GM12878 (cell line): ENCODE measurements around the gene EDNRB. TPM values are rescaled to one million over a fixed set of nuclear protein-coding genes. Genes with fewer than 3 reads are reported as not detected.

Experiments used
- BACH1 ChIP-seq: fragments of 450-650 bp; IDR thresholded peaks from 2 replicates; pipeline ENCODE4 v1.6.1; 2017; ENCODE audit warnings: mild to moderate bottlenecking, borderline replicate concordance
- BHLHE40 ChIP-seq, 2 experiments: fragments of 450-650 bp in 1 of 2; IDR thresholded peaks; 2 replicates each; pipeline ENCODE4 v1.6.1; 2011 to 2017; ENCODE audit warnings: low read depth in 2 of 2, borderline replicate concordance in 1 of 2, improper control_type of control experiment in 1 of 2, low read length in 1 of 2, mild to moderate bottlenecking in 1 of 2
- E4F1 ChIP-seq: fragments of 450-650 bp; IDR thresholded peaks from 2 replicates; pipeline ENCODE4 v1.6.1; 2018; ENCODE audit warnings: borderline replicate concordance, mild to moderate bottlenecking; ENCODE audit not compliant: partially characterized antibody
- FOXK2 ChIP-seq: fragments of 450-650 bp; IDR thresholded peaks from 2 replicates; pipeline ENCODE4 v1.6.1; 2017; ENCODE audit warnings: mild to moderate bottlenecking, moderate library complexity
- HSF1 ChIP-seq: fragments of 150-350 bp; IDR thresholded peaks from 2 replicates; pipeline ENCODE4 v1.6.1; 2014; ENCODE audit warnings: mild to moderate bottlenecking, low read depth, low read length
- MEF2A ChIP-seq: IDR thresholded peaks from 2 replicates; pipeline ENCODE4 v1.6.1; 2011; ENCODE audit warnings: low read depth, mild to moderate bottlenecking, low read length, moderate library complexity; ENCODE audit not compliant: insufficient read depth
- NFYA ChIP-seq: IDR thresholded peaks from 2 replicates; pipeline ENCODE4 v1.6.1; 2011; ENCODE audit warnings: low read depth, mild to moderate bottlenecking, low read length, improper control_type of control experiment, borderline replicate concordance
- NR2C1 ChIP-seq: fragments of 450-650 bp; IDR thresholded peaks from 2 replicates; pipeline ENCODE4 v1.6.1; 2017; ENCODE audit warnings: antibody characterized with exemption, mild to moderate bottlenecking, moderate library complexity
- NR2F1 ChIP-seq: fragments of 450-650 bp; conservative IDR thresholded peaks from 2 replicates; pipeline ENCODE4 v1.6.1; 2017; ENCODE audit warnings: mild to moderate bottlenecking
- RUNX3 ChIP-seq: IDR thresholded peaks from 2 replicates; pipeline ENCODE4 v1.6.1; 2012; ENCODE audit warnings: low read length, inconsistent platforms
- SREBF2 ChIP-seq: IDR thresholded peaks from 2 replicates; pipeline ENCODE4 v1.6.1; 2012; ENCODE audit warnings: mild to moderate bottlenecking, low read length
- SUPT20H ChIP-seq: IDR thresholded peaks from 2 replicates; pipeline ENCODE4 v1.6.1; 2011; ENCODE audit warnings: low read depth, mild to moderate bottlenecking, low read length, moderate library complexity, borderline replicate concordance; ENCODE audit not compliant: control insufficient read depth
- TBL1XR1 ChIP-seq: IDR thresholded peaks from 2 replicates; pipeline ENCODE4 v1.6.1; 2012; ENCODE audit warnings: low read depth, low read length, improper control_type of control experiment
- ZBTB33 ChIP-seq: fragments of 450-650 bp; IDR thresholded peaks from 2 replicates; pipeline ENCODE4 v1.6.1; 2017; ENCODE audit warnings: mild to moderate bottlenecking
- ZNF592 ChIP-seq: fragments of 450-650 bp; IDR thresholded peaks from 2 replicates; pipeline ENCODE4 v1.6.1; 2017; ENCODE audit warnings: mild to moderate bottlenecking, moderate library complexity
- ZNF687 ChIP-seq: fragments of 450-650 bp; IDR thresholded peaks from 2 replicates; pipeline ENCODE4 v1.6.1; 2017; ENCODE audit warnings: mild to moderate bottlenecking, moderate library complexity
- polyA plus RNA-seq, 11 experiments: library from polyadenylated mRNA; depleted of rRNA in 4 of 11; unstranded in 6 of 11; stranded (reverse) in 5 of 11; fragments of >200 nt; fragmentation: Nextera tagmentation in 4 of 11; fragmentation: Illumina TruSeq in 1 of 11; extraction: Ambion mirVana in 4 of 11; extraction: Trizol in 1 of 11; gene quantifications; 1 replicate in 1 of 11; 2 replicates in 10 of 11; pipeline versions ENCODE4 v1.2.1 to v1.2.3, GENCODE V29; 2011 to 2016; ENCODE audit warnings: inconsistent platforms in 2 of 11, missing spikeins in 2 of 11, low read depth in 1 of 11
- total RNA-seq, 4 experiments: library from RNA; depleted of rRNA in 3 of 4; stranded (reverse); fragments of >200 nt in 3 of 4; fragmentation: Illumina TruSeq in 1 of 4; extraction: Trizol in 1 of 4; gene quantifications; 2 replicates each; pipeline versions ENCODE4 v1.2.1 to v1.2.3, GENCODE V29; 2013 to 2021

EDNRB gene
- total and polyA plus RNA-seq, 10 of the 15 experiments (the other 5 are each of a cell fraction or from before 2014, with no cell fraction given) = not detected

- TF ChIP-seq ZNF687 (no peak), BACH1 (no peak), ZNF592 (no peak), E4F1 (no peak), NR2C1 (no peak), SUPT20H (no peak), RUNX3 (0 out of 2 replicates have a peak, but pooled peaks have one; percentile 6), NR2F1 (peak; percentile 98), TBL1XR1 (no peak), SREBF2 (no peak), NFYA (no peak), ZBTB33 (no peak), FOXK2 (no peak), BHLHE40 (IDR thresholded peaks at IDR 0.05; ENCODE audit: borderline replicate concordance in 1 of 2, low read depth in 2 of 2, low read length in 1 of 2) (no peak), MEF2A (peak; percentile 56; the same call in 1 of the 2 replicates), HSF1 (no peak)
These were observed 10.3 kb upstream of the EDNRB start (continued) for GRCh38 chr13:77928909-77929308.
